Measurements from ENCODE around the gene JUNB.

The JUNB gene

DNA sequence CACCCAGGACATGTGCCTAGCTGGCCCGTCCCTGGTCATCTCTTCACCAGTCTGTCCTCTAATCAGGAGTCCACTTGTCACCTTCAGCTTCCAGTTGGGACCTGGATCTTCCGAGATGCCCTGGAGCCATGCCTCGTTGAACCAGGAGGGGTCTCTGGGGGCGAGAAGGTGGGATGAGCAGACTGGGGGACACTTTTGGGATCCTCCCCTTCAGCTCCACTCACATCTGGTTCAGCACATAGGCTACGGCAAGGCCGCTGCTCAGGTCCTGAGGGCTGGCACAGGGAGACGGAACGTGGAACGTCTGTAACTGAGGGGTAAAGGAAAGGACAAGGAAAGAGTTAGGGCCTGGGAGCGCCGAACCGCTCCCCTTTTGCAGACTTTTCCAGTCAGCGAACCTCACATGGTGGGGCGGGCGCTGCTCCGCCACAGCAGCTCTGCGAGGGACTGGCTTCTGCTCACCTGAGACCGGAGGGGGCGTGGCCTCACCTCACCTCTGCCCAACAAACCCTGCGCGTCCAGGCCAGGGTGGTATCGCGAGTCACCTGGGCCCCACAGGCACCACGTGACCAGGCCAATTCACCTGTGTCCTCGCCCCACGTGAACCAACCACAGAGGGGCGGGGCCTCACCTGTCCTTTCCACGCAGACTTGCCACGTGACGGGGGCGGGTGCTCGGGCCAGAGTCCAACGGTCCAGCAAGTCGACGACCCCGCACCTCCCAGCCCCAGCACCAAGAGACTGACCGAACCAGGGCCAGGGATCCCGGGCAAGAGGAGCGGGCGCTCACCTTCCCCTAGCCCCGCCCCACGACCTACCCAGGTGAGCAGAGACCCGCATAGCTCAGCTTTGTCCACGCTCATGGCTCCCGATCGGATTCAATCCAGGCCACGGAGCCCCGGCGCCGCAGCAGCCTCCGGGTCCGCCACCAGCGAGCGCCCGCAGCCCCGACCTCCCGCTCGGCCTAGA is 16.4 kb upstream of the JUNB start, which contains the start of gene HOOK2:
Gene HOOK2 (minus strand): TSS at position 965 of the 968 bp plus-strand sequence. CDS start 103 bp downstream, at position 862.
- DNase-seq (ENCODE audit: low spot score) = peak; percentile 84

DNA sequence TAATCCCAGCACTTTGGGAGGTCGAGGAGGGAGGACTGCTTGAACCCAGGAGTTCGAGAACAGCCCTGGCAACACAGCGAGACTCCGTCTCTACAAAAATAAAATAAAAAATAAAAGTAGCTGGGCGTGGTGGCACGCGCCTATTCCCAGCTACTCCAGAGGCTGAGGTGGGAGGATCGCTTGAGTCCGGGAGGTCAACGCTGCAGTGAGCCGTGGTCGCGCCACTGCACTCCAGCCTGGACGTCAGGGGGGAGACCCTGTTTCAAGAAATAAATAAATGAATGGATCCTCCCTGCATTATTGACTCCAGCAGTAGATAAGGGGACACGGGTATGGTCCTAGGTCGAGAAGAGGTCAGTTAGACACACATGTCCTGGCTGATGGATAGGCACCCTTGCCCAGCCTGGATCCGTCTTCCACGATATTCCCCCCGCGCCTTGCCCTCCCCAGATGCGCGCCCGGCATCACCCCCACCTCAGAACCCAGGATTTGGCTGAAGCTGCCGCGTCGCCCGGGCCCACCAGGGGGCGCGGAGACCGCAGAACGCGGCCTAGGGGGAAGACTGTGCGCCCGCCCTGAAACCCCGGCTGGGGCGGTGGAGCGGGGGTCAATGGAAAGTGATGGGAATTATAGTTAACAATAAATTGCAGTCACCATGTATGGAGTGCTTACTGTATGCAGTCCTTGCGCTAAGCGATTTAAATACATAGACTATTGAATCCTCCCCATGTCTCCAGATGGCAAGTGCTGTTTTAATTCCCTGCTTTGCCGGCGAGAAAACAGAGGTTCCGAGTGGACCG is 13.9 kb upstream of the JUNB start:
- peak; percentile 72 for DNase-seq (ENCODE audit: low spot score)

DNA sequence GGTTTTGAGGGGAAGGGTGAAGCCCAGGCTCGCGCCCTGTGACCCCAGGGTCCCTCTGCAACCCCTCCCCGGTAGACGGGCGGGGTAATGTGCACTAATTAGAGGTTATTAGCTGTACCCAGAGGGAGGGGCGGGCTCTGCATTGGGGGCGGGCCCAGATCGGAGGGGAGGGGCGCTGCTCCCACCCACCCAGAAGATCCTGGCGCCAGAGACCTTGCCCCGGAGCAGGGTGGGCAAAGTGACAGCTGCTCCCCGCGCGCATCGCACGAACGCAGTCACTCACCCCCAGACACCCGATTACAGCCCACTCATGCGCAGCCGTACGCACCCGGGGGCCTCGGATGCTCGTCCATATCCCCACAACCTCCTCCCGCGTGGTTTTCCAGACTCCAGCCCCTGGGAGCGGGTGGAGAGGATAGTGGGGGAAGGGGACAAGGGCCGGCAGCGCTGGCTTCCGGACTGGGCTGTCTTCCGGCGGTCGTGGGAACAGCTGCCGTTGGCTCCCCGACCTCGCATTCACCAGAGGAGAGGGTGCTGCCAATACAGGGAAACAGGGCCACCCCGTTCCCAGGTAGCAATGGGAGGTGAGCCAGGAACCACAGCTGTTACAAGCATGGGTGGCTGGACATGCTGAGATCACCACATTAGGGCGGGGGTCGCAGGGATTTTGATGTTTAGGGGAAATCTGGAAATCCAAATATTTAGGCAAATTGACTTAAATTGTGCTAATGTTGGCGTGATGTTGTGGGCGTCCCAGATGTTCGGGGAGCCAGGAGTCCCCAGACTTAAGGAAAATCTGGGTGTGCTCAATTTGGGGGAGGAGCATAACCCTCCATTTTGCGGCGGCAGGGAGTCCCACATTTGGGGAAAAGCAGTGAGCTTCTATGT is 13.0 kb upstream of the JUNB start:
- no peak for DNase-seq (ENCODE audit: low spot score)

DNA sequence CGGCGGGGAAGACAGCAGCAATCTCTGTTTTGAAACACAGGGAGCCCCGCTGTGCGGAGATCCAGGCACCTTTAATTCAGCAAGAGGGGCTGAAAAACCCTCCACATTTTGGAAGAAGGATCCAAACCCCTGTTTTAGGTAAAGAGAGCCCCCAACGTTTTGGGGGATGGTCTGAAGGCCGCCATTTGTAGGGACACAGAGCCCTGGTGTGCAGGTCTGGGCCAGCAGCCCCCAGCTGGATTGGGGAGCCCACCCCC is 12.5 kb upstream of the JUNB start:
- no peak for DNase-seq (ENCODE audit: low spot score)

DNA sequence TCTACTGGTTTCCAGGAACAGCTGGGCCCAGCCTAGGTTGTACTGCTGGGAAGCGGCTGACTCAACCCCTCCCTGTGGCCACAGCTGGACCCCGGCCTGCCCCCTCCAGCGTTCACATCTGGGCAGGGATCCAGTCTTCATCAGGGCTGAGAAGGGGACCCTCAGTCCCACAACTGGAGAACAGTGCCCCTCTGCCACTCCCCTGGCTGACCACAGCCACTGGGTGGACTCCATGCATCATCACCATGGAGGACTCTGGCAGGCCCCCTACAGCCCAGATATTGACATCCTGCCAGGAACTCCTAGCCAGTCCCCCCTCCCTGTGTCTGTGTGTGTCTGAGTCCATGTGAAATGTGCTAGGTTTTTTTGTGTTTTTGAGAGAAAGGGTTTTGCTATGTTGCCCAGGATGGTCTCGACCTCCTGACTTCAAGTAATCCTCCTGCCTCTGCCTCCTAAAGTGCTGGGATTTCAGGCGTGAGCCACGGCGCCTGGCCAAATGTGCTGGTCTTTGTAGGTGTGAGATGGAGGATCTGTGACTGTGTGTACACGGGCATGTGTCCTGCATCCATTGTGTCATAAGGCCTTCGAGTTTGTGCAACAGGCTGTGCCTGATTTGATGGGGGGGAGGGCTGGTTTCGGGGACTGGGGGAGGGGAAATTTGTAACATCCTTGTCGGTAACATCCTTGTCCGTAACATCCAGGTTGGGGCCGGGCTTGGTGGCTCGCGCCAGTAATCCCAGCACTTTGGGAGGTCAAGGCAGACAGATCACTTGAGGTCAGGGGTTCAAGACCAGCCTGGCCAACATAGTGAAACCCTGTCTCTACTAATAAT is 11.9 kb upstream of the JUNB start:
- DNase-seq (ENCODE audit: low spot score) = no peak

DNA sequence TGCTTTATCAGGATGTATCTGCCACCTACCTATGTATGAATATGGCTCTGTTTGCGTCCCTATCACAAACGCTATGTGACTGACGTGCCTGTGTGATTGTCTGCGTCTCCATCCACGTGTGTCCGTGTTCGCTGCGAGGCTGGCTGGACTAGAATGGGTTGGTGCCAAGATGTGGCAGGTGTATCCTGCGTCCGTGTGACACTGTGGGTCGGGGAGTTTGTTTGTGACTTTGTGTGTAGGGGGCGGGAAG is 9.2 kb upstream of the JUNB start:
- DNase-seq (ENCODE audit: low spot score) = no peak

DNA sequence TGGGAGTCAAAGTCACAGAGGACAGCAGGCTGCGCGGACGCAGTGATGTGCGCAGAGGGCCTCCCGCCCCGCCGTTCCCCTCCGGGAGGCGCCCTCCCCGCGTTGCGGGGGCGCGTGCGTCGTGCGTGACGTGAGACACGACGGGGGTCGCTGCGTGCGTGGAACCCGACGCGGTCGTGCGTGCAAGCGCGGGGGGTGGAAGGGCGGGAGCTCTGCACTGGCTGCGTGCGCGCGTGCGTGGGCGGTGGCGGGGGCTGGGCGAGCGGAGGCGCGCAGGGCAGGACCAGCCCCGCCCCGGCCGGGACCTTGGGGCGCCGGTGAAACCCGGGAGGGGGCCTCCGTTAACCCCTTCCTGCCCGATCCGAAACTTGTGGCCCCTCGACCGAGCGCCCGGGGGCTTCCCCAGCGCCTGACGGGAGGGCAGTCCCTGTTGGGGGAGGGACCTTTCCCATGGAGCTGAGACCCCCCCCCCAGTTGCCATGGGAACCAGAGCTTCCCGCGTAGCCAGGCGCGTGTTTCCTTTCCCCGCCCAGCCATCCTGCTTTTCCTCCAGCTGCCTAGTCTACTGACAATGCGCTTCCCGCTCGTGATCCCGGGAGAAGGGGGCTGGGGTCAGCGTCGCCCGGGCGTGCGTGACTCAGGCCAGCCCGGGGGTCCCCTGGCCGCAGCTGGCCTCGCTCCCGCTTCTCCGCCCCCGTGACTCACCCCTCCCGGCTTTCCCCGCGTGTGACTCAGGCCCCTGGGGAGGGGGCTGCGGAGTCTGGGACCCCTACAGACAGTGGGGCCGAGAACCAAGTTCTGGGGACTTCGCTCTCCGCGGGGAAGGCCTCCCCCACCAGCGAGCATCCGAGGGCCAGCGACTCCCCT is 8.6 kb upstream of the JUNB start:
- peak; percentile 63 for DNase-seq (ENCODE audit: low spot score)

DNA sequence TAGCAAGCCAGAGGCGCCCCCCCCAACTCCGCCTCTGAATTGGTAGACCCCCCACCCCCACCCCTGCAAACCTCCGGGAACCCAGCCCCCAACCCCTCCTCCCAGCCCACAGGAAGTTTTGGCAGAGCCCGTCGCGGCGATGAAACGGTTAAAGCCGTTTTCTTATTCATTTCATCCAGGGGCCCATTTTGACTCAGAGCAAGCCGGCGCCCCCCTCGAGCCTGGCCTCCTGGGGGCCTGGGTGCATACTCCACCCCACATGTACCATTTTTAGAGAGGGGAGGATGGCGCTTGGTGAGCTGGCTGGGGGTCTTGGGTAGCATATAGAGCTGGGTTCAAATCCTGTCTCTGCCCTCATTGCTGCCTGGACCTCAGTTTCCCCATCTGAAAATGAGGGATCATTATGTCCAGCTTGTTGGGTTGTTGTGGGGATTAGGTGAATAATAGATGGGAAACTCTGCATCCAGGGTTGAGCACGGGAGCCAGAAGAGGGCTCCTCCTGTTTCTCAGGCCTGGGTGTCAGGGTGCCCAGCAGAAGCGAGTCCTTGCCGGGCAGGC is 7.9 kb upstream of the JUNB start:
- no peak for DNase-seq (ENCODE audit: low spot score)

DNA sequence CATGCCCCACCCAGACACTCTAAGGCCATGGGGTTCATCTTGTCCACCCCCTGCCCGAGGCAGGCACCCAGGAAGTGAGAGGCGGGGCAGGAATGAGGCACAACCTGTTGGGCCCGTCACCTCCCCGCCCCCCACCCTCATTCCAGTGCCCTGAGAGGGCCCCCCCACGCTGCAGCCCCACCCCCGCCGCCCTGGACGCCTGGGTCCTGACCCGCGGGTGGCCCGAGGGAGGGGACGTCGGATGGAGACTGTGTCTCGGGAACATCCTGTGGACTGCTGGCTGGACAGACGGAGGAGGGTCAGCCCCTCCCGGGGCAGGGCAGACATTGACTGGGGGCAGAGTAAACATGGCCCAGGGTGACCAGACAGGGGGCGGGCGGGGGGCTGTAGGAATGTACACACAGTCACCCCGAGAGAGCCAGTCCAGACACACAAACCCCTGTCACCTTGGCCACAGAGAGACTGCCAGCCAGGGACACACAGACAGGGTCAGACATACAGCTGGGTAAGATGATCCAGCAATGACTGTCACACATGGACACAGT is 7.4 kb upstream of the JUNB start:
- no peak for DNase-seq (ENCODE audit: low spot score)

DNA sequence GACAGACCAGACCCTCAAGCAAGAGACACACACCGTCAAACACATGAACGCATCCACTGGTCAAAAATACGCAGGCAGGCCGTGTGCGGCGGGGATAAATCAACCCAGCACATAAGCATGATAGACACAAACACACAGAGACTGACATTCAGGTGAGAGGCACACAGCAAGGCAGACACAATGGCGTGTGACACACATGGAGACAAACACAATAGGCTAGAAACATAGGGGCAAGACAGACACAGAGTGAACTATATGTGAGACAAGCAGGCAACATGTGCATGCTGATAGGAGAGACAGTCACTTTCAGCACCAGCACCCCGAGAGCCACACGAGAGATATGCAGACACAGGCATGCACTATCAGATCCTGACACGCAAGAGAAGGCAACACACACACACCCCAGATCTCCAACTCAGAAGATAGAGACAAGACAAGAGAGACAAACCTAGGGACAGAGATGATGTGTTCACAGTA is 6.9 kb upstream of the JUNB start:
- no peak for DNase-seq (ENCODE audit: low spot score)

DNA sequence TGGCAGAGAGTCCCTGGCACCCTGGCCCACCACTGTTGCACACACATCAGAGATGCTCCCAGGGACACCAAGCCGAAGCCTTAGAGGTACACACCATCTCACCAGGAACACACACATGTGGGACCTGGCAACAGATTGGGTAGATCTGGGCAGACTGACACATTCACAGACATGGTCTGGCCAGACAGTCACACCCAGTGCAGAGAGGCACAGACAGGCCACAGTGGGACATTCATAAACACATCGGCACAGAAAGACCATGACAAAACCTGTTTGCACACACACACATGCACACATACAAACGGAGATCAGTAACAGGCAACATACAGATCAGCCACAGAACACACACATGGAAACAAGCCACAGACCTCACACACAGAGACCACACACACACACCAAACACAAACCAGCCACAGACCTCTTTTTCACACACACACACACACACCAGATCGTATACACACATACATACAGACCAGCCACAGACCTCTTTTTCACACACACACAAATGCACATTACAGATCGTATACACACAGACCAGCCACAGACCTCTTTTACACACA is 6.3 kb upstream of the JUNB start:
- no peak for DNase-seq (ENCODE audit: low spot score)

DNA sequence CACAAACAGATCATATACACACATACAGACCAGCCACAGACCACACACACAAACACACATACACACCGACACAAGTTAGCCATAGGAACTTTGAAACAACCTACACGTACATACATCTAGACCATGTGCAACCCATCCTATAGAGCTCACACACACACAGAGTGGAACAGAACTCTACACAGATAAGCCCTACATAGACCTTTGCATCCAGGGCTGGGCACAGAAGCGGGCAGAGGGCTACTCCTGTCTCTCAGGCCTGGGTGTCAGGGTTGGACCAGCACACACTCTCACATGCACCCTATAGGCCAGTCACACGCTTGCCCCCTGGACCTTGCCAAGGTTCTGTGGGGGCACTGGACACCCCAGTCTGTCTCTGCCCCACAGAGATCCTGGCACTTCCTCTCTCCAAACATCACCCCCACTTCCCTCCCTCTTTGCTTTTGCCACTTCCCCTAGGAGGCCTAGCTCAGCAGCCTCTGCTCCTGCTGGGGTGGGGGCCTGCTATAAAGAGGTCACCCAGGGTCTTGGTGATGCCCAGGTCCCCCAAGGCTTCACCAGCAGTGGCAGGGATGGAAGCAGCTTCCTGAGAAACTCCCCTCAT is 5.8 kb upstream of the JUNB start:
- no peak for DNase-seq (ENCODE audit: low spot score)

DNA sequence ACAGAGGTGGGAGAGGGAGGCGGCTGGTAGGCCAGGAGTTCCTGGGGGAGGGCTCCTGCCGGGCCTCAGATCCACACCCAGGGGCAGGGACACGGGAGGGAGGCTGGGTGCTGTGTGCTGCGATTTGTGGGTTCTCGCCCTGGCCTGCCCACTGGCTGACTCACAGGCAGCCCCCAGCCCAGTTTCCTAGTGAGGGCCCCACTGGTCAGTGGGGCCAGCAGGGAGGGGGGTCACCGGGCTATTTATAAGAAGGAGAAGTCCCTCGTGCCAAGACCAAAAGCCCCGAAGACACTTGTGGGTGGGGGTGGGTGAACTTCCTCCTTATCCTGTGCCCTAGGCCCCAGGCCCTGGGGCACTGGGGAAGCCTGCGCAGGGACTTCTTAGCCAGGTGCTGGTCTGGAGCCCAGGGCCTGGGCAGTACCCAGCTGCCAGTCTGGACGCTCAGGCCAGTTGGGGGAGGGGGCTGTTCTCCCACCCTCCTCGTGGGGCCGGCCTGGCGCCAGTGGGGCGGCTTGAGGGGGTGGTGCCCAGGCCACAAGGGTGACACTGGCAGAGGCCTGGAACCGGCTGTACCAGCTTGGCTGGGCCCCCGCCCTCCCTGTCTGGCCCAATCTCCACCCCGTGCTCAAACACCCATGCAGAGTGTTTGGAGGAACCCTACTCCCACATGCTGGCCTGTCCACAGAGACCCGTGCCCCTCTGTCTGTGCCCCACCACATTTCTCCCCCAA is 5.0 kb upstream of the JUNB start:
- no peak for DNase-seq (ENCODE audit: low spot score)

DNA sequence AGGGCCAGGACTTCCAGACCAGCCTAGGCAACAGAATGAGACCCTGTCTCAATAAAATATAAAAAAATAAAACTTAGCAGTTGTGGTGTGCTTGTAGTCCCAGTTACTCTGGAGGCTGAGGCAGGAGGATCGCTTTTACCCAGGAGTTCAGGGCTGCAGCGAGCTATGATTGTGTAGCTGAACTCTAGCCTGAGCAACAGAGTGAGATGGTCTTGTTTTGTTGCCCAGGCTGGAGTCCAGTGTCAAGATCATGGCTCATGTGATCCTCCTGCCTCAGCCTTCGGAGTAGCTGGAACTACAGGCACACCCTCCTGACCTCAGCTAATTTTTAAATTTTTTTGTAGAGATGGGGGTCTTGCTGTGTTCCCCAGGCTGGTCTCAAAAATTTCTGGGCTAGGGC is 4.3 kb upstream of the JUNB start:
- no peak for DNase-seq (ENCODE audit: low spot score)

DNA sequence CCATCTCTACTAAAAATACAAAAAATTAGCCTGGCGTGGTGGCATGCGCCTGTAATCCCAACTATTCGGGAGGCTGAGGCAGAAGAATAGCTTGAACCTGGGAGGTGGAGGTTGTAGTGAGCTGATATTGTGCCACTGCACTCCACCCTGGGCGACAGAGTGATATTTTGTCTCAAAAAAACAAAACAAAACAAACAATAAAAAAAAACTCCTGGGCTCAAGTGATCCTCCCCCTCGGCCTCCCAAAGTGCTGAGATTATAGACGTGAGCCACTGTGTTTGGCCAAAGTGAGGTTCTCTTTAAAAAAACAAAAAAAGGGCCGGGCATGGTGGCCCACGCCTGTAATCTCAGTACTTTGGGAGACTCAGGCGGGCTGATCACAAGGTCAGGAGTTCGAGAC is 3.8 kb upstream of the JUNB start:
- DNase-seq (ENCODE audit: low spot score) = no peak

DNA sequence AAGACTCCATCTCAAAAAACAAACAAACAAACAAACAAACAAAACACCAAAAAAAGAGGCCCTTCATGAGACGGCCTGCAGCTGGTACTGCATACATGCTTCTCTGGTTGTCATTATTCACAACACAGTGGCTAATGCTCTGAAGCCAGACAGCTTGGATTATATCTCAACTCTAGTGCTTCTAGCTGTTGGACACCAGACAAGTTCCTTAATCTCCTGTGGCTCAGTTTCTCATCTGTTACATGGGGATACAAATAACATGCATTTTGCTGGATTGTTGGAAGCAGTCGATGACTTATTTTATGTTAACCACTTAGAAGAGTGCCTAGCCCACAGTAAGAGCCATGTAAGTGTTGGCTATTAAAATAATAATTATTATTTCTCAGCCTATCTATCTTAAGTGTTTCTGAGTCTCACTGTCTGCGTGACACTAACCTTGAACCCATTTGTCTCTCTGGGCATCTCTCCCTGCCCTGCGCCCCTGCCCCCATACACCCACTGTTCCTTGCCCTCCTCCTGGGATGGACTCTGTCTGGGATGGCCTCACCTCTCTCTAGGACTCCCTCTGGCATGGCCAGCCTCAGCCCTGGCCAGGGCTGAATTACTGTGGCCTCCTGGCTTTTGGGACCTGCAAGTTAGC is 3.1 kb upstream of the JUNB start:
- no peak for DNase-seq (ENCODE audit: low spot score)

DNA sequence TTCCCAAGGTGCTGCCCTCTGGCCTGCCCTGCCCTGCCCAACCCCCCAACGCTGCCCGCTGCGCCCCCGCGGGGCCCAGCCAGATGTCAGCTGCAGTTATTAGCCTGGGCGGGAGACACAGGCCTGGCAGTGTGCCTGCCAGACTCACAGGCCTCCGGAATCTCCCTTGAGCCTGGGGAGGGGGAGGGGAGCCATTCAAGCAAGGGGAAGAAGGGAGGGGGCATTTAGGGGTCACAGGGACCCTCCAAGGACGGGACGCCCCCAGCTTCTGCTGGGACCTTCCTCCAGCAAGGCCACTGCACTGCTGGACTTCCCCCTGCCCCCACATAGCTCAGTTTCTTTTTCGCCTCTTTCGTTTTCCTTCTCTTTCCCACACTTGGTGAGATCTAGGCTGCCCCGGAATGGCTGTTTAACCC is 2.6 kb upstream of the JUNB start:
- peak; percentile 63 for DNase-seq (ENCODE audit: low spot score)
